ENCODE data around the gene PLD2.

GRCh38 chr17:4818276-4818675 lies 11.3 kb downstream of the PLD2 start:
- TF ChIP-seq CTCF (IDR thresholded peaks at IDR 0.05; ENCODE audit: insufficient read depth, low read length, poor library complexity, severe bottlenecking) (no peak), EZH2phosphoT487 (conservative IDR thresholded peaks at IDR 0.05; ENCODE audit: low read length) (no peak)
